Fibroblast of upper back skin (primary cell): ENCODE measurements around the gene FAAH.
"Not testable (repeated sequence)": the region's sequence is repeated elsewhere in the genome, so short reads cannot be mapped to it uniquely, and the experiment has no call there.

Source experiments
- DNase-seq: peaks from one replicate; pipeline ENCODE4 v3.0.0-alpha.2; 2013

The FAAH gene

DNA sequence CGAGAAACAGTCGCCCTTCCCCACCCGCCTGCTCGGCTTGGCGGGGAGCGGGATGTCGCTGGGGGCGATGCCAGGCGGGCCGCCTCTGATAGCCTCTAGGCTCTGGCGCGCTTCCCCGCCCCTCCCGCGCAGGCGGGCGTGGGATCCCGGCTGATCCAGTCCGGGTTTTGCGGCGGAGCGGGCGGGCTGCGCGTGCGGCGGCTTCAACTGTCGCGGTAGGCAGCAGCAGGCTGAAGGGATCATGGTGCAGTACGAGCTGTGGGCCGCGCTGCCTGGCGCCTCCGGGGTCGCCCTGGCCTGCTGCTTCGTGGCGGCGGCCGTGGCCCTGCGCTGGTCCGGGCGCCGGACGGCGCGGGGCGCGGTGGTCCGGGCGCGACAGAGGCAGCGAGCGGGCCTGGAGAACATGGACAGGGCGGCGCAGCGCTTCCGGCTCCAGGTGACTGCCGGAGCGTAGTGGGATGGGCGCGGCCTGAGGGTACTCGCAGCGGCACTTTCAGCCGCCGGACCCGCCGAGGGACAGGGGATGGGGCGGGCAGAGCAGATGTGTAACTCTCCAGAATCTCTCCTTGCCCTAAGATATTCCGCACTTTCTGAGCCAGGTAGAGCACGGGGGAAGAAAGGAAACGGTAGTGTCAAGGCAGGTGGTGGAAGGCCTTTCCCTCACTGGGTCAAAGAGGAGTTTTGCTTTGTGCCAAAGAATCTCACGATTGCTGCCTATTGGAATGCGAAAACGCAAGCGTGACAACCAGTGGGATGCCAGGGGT, at the start of gene FAAH:
FAAH (plus strand) TSS at position 210 of the 764 bp plus-strand sequence; CDS start at position 242, 32 bp downstream.
- peak; percentile 25 for DNase-seq

DNA sequence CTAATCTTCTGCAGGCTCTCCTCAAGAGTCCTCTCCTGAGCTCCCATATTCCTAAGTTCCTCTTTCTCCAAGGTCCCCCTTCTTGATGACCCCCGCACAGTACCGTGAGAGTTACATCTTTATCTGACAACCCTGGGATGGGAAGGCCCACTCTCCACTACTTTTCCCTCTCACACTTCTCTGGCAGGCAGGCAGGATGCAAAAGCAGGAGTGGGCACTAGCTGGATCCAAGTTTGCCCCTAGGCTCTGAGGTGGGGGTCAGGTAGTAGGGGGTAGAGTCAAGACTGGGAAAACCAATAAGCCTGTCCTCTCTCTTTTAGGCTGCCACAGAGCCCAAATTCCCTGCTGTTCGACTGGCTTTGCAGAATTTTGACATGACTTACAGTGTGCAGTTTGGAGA, 49.6 kb upstream of the FAAH start:
- no peak for DNase-seq

GRCh38 chr1:46345281-46345680, 48.8 kb upstream of the FAAH start:
- no peak for DNase-seq

GRCh38 chr1:46352363-46352762, 41.8 kb upstream of the FAAH start:
- DNase-seq = no peak

- DNase-seq = not testable (repeated sequence)
Measured at GRCh38 chr1:46355920-46356319, 38.2 kb upstream of the FAAH start.

DNA sequence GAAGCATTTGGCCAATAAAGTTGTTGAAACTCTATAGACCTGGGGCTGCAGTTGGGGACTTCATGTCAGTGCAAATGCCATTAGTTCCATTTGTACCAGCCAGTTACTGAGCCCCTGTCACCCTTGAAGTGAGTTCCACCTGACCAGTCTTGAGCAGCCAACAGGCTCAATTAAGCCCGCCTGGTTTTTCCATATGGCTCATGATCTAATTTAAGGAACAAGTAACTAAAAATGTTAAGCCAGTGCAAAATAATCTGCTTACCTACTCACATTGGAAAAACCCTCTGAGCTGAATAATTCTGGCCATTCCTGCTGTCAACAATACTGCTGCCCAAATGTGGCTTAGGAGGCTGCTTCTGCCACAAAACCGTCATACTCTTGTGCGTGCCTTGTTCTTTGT, 32.0 kb upstream of the FAAH start:
- no peak for DNase-seq

DNA sequence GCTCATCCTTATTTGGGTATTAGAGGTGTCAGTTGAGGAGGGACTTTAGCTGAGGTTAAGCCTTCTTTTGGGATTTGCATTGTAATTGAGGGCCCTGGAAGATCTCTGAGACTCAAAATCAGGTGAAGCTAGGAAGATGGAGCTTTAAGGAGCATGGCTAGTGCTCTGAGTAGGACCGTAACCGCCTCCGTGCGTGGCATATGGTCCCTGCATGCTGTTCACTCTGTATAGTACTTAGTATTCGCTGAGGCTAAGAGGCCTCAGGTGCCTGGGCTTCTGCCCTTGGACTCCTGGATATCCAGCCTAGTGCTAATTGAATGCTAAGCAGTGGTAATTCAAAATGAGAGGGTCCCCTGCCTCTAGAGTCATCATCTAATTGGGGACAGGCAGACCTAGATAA, 31.0 kb upstream of the FAAH start:
- no peak for DNase-seq

- peak; percentile 54 for DNase-seq
Measured at GRCh38 chr1:46364612-46365011, 29.5 kb upstream of the FAAH start.

GRCh38 chr1:46365796-46366195, 28.3 kb upstream of the FAAH start:
- DNase-seq = not testable (repeated sequence)

GRCh38 chr1:46367072-46367471, 27.0 kb upstream of the FAAH start:
- DNase-seq = no peak

- DNase-seq = not testable (repeated sequence)
Measured at GRCh38 chr1:46367701-46368100, 26.4 kb upstream of the FAAH start.

DNA sequence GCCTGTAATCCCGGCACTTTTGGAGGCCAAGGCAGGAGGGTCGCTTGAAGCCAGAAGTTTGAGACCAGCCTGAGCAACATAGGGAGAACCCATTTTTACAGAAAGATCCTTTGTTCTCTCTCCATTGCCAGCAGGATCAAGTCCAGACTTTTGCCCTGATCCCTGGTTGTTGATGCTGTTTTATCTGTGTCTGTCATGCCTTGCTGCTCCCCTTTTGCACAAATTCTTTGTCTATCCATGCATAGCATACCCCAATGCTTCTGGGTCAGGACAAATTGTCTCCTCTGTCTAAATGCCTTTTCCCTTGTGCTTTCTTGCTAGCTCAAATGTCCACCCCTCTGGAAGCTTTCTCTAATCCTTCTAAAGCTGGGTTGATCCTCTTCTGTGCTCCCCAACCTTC, 25.3 kb upstream of the FAAH start:
- DNase-seq = no peak

GRCh38 chr1:46369542-46370213, 24.4 kb upstream of the FAAH start:
- no peak for DNase-seq

GRCh38 chr1:46370214-46370633, 23.9 kb upstream of the FAAH start:
- DNase-seq = peak; percentile 11

DNA sequence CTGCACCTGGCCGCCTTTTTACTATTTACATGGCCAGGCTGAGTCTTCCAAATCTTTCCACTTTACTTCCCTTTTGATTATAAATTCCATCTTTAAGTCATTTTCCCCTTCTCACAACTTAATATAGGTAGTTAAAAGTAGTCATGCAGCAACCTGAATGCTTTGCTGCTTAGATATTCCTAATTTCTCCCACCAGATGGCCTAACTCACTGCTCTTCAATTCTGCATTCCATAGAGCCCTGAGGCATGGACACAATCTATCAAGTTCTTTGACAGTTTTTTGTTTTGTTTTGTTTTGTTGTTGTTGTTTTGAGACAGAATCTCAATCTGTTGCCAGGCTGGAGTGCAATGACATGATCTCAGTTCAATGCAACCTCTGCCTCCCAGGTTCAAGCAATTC, 21.7 kb upstream of the FAAH start:
- no peak for DNase-seq

GRCh38 chr1:46379996-46380395, 14.1 kb upstream of the FAAH start:
- DNase-seq = no peak

DNA sequence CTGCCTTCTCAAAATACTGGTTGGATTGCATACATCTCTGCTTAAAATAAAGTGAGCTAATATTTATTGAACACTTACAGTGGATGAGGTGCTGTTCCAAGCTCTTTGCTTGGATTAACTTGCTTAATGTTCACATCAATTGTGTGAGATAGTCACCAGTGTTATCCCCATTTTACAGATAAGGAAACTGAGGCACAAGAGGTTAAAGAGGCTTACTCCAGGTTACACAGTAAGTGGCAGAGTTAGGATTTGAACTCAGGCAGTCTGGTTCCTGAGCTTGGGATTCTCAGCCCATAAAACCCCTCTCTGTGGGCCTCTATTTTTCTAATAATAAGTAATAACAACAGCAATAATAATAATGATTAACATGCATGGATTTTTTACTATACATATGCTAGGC, 13.6 kb upstream of the FAAH start:
- no peak for DNase-seq

DNA sequence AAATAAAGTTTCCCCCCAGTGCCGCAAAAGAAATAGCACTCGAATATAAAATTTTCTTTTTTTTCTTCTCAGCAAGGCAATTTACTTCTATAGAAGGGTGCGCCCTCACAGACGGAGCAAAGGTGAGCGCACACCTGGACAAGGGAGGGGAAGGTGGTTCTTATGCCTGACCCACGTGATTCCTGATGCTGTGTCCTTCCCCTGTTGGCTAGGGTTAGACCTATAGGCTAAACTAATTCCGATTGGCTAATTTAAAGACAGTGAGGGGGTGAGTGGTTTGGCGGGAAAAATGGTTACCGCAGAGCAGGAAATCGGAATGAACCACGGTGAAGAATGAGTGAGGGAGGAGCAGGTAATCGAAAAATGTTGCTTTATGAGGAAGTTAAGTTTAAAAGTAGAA, 607 bp upstream of the FAAH start:
- no peak for DNase-seq

DNA sequence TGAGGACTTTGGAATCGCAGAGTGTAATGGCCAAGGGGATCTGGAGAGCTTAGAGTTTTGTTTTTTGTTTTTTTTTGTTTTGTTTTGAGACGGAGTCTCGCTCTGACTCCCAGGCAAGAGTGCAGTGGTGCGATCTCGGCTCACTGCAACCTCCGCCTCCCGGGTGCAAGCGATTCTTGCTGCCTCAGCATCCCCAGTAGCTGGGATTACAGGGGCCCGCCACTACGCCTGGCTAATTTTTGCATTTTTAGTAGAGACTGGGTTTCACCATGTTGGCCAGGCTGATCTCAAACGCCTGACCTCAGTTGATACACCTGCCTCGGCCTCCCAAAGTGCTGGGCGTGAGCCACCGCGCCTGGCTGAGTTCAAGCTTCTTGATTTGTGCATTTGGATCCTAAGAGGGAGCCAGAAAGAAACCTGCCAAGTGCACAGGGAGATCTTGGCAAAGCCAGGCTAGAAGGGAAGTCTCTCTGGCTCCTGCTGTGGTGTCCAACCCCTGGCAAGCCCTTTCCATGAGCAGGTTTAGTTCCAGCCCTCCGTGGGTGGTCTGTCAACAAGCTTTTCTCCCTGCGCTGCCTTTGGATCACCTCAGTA, 852 bp downstream of the FAAH start:
- no peak for DNase-seq

DNA sequence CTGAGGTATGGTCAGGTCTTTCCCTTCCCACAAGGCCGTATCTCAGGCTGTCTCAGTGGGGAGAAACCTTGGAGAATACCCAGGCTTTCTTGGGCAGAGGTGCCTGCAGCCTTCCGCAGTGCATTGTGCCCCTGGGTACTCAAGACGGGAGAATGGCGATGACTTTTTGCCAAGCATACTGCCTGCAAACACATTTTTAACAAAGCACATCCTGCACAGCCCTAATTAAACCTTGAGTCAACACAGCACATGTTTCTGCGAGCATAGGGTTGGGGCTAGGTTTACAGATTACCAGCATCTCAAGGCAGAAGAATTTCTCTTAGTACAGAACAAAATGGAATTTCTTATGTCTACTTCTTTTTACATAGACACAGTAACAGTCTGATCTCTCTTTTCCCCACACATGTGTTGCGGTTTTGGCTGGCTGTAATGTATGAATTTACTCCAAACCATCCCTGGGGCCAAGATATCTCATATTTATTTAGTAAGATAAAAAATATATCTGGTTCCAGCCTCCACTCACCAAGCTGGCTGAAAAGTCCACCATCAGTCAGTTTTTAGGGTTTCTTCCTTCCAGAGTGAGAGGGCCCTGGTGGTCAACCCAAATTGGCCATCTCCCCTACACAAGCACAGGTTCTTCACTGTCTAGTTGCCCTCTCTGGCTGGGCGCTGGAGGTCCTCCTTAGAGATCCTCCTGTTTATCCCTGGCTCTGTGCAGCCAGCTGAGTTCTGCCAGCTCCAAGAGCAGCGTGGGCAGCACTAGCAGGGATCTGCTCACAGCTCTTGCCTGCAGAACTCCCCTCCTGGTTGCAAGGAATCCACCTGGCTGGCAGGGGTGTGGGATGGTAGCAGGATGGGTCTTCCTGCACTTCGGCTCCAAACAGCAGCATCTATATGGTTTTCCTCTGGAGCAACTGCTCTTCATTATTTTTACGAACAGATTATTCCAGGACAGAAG, 2.6 kb downstream of the FAAH start:
- no peak for DNase-seq

DNA sequence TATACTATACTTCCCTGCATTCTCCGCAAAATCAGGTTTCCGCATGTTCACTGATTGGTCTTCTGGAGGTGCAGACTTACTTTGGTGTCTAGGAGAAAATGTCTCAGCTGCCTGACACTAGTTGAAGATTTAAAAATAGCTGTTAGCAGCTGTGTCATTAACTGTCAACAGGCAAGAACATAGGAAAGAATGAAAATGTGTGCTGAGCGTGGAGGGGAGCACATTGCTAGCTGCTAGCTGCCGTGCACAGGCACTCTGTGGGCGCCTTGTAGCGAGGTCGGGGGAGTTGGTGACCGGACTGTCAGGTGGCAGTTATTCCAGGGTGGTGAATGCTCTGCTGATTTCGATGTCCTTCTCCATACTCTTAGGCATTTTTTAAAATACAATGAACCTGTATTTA, 5.2 kb downstream of the FAAH start:
- DNase-seq = no peak

DNA sequence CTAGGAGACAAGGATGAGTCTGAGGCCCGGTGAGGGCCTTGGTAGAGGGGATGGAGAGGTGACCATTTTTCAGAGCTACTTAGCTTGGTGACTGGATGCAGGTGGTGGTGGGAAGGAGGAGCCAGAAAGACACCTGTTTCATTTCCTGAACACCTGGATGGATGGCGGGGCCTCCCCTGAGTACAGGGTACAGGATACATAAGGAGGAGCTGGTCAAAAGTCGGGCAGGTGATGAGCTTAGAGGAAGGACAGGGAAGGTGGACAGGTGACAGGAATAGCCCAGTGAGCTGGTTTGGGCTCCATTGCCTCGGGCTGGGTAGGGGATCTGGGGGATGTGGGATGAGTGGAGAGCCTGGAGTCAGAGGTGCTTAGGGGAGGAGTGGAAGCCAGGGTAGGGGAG, 6.3 kb downstream of the FAAH start:
- DNase-seq = no peak
